Activated CD4-positive, alpha-beta T cell treated with anti-CD3 and anti-CD28 coated beads for 1 hour (primary cell): ENCODE measurements around the gene KRTAP19-6.
"Not testable (repeated sequence)": the region's sequence is repeated elsewhere in the genome, so short reads cannot be mapped to it uniquely, and the experiment has no call there.

Source experiments
- DNase-seq: peaks from one replicate; pipeline ENCODE4 v3.0.0-alpha.2; 2020

The KRTAP19-6 gene

GRCh38 chr21:30541764-30542163 is at the start of gene KRTAP19-6:
Gene KRTAP19-6, minus strand, starts transcription at chr21:30541864. Its CDS starts 31 bp downstream, at chr21:30541833.
- DNase-seq, result no peak

GRCh38 chr21:30590297-30590696 is 48.6 kb upstream of the KRTAP19-6 start, which contains the start of gene KRTAP22-2:
Gene KRTAP22-2, minus strand, starts transcription at chr21:30590397.
- no peak for DNase-seq

- DNase-seq, result no peak
Measured at GRCh38 chr21:30582870-30583269, 41.2 kb upstream of the KRTAP19-6 start.

- no peak for DNase-seq
Measured at GRCh38 chr21:30580132-30580531, 38.5 kb upstream of the KRTAP19-6 start.

GRCh38 chr21:30579346-30579745 is 37.7 kb upstream of the KRTAP19-6 start:
- no peak for DNase-seq

- no peak for DNase-seq
Measured at GRCh38 chr21:30577766-30578165, 36.1 kb upstream of the KRTAP19-6 start.

GRCh38 chr21:30567617-30568016 is 26.0 kb upstream of the KRTAP19-6 start:
- DNase-seq, result no peak

GRCh38 chr21:30563630-30564029 is 22.0 kb upstream of the KRTAP19-6 start:
- DNase-seq, result no peak

GRCh38 chr21:30563072-30563471 is 21.4 kb upstream of the KRTAP19-6 start:
- no peak for DNase-seq

- DNase-seq, result no peak
Measured at GRCh38 chr21:30561957-30562356, 20.3 kb upstream of the KRTAP19-6 start.

GRCh38 chr21:30561264-30561895 is 19.7 kb upstream of the KRTAP19-6 start, which contains the start of gene KRTAP19-7:
Gene KRTAP19-7, minus strand, starts transcription at chr21:30561314. Its CDS starts 25 bp downstream, at chr21:30561289.
- DNase-seq, result no peak

- DNase-seq, result no peak
Measured at GRCh38 chr21:30555095-30555494, 13.4 kb upstream of the KRTAP19-6 start.

GRCh38 chr21:30552782-30553181 is 11.1 kb upstream of the KRTAP19-6 start:
- no peak for DNase-seq

- no peak for DNase-seq
Measured at GRCh38 chr21:30518876-30519275, 22.8 kb downstream of the KRTAP19-6 start.

- DNase-seq, result no peak
Measured at GRCh38 chr21:30515681-30516080, 26.0 kb downstream of the KRTAP19-6 start.

GRCh38 chr21:30505621-30506205 is 36.0 kb downstream of the KRTAP19-6 start:
- DNase-seq, result not testable (repeated sequence)

GRCh38 chr21:30502041-30502440 is 39.6 kb downstream of the KRTAP19-6 start, which contains the start of gene KRTAP19-5:
Gene KRTAP19-5, minus strand, starts transcription at chr21:30502141. Its CDS starts 51 bp downstream, at chr21:30502090.
- DNase-seq, result no peak

- no peak for DNase-seq
Measured at GRCh38 chr21:30497065-30497464, 44.6 kb downstream of the KRTAP19-6 start, which contains the start of gene KRTAP19-4. Gene KRTAP19-4, minus strand, starts transcription at chr21:30497165. Its CDS starts 55 bp downstream, at chr21:30497110.

- DNase-seq, result no peak
Measured at GRCh38 chr21:30491963-30492428, 49.7 kb downstream of the KRTAP19-6 start, which contains the start of gene KRTAP19-3. Gene KRTAP19-3, minus strand, starts transcription at chr21:30492013. Its CDS starts 56 bp downstream, at chr21:30491957.
